Glomerular visceral epithelial cell (primary cell): Measurements from ENCODE around the gene SLC4A3.
A peak's percentile ranks its signal among the peaks of the same experiment; 100 is the strongest.

Experiments used
- DNase-seq: peaks from one replicate; pipeline ENCODE4 v3.0.0-alpha.2; 2016; ENCODE audit errors: extremely low spot score

The SLC4A3 gene

GRCh38 chr2:219627103-219628100 lies at the start of gene SLC4A3:
Gene SLC4A3 (plus strand): TSS chr2:219627630. CDS start chr2:219627993, 363 bp downstream.
- peak; percentile 52 for DNase-seq

GRCh38 chr2:219578811-219579613 lies 48.4 kb upstream of the SLC4A3 start:
- no peak for DNase-seq

- DNase-seq = no peak
These were observed 46.1 kb upstream of the SLC4A3 start for GRCh38 chr2:219581346-219581745.

- DNase-seq = no peak
These were observed 36.3 kb upstream of the SLC4A3 start for GRCh38 chr2:219591091-219591490.

- no peak for DNase-seq
These were observed 34.7 kb upstream of the SLC4A3 start for GRCh38 chr2:219592736-219593135.

- DNase-seq = no peak
These were observed 34.3 kb upstream of the SLC4A3 start for GRCh38 chr2:219593154-219593553.

- DNase-seq = peak; percentile 17
These were observed 32.2 kb upstream of the SLC4A3 start for GRCh38 chr2:219595256-219595655.

GRCh38 chr2:219596954-219597551 lies 30.4 kb upstream of the SLC4A3 start:
- no peak for DNase-seq

GRCh38 chr2:219597552-219598307 lies 29.7 kb upstream of the SLC4A3 start, which contains the start of gene STK11IP:
Gene STK11IP (plus strand): TSS chr2:219597857. CDS start chr2:219598120, 263 bp downstream.
- peak; percentile 98 for DNase-seq

- no peak for DNase-seq
These were observed 28.9 kb upstream of the SLC4A3 start for GRCh38 chr2:219598308-219599078.

GRCh38 chr2:219603771-219604170 lies 23.7 kb upstream of the SLC4A3 start:
- no peak for DNase-seq

- no peak for DNase-seq
These were observed 21.8 kb upstream of the SLC4A3 start for GRCh38 chr2:219605607-219605954.

- no peak for DNase-seq
These were observed 19.5 kb upstream of the SLC4A3 start for GRCh38 chr2:219607931-219608330.

GRCh38 chr2:219608399-219608964 lies 18.9 kb upstream of the SLC4A3 start:
- no peak for DNase-seq

- DNase-seq = no peak
These were observed 18.2 kb upstream of the SLC4A3 start for GRCh38 chr2:219609149-219609750.

- DNase-seq = no peak
These were observed 16.1 kb upstream of the SLC4A3 start for GRCh38 chr2:219611306-219611705.

GRCh38 chr2:219611866-219612576 lies 15.4 kb upstream of the SLC4A3 start:
- no peak for DNase-seq

GRCh38 chr2:219612577-219613286 lies 14.7 kb upstream of the SLC4A3 start:
- no peak for DNase-seq
